Kasumi-1 (cell line): ENCODE data around the gene ENPP7.

Experiments used
- DNase-seq, 2 experiments: peaks; one replicate each; lab custom pipeline; 2025; lab: John Stamatoyannopoulos, UW

The ENPP7 gene

GRCh38 chr17:79791735-79792161, 61.0 kb downstream of the ENPP7 start:
- DNase-seq: no peak
